GF-D8 (cell line): ENCODE results near the gene SDHA.
"Not testable (repeated sequence)": the region's sequence is repeated elsewhere in the genome, so short reads cannot be mapped to it uniquely, and the experiment has no call there.

Source experiments
- DNase-seq: peaks from one replicate; lab custom pipeline; 2025; lab: John Stamatoyannopoulos, UW

Gene SDHA

DNA sequence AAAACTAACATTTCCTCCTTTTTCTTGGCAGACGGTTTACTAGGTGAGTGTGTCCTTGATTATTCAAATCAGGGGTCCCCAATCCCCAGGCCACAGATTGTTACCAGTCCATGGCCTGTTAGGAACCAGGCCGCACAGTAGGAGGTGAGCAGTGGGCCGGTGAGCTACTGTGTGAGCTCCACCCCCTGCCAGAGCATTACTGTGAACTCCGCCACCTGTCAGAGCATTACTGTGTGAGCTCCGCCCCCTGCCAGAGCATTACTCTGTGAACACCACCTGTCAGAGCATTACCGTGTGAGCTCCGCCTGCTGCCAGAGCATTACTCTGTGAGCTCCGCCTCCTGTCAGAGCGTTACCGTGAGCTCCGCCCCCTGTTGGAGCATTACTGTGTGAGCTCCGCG lies 39.0 kb downstream of the SDHA start:
- no peak for DNase-seq

DNA sequence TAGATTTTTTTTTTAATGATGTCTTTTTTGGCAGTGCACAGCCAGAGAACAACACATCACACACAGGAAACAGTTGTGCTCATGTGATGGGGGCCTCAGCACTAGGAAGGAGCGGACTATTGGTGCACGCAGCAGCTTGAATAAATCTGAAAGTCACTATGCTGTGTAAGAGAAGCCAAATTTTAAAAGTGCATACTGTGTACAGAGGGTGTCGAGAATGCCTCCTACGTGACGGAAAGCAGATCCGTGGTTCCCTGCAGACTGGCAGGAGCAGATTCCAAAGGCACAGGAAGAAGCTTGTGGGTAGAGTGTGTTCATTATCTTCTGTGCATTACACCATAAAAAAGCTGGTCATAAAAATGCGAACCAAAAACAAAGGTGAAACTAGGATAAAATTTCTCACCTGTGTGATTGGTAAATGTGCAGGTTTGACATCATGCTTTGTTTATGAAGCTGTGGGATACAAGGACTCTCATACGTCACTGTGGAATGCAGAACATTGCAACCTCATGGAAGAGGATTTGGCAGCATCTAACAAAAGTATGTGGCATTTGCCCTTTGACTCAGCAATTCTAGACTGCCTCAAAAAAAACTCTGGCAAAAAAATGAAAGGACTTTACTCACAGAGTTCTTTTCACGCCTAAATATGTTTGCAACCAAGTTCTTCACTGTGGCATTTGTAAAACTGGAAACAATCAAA lies 45.3 kb downstream of the SDHA start:
- not testable (repeated sequence) for DNase-seq

DNA sequence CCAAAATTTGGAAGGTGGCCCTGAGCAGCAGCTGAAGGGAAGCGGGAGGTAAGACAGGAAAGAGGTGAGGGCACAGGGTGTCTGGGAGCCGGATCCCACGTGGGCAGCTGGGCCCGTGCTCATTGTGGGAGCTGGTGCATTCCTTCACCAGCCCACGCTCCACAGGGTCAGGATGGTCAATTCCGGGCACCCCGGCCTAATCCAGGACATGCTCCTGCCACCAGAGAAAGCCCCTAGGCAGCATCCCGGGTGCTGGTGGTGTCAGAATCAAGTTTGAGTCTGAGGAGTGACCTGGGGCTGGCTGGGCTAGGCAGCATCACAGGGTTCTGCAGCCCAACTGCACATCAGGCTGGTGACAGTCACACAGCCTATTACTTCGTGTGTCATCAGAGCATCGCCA lies 46.2 kb downstream of the SDHA start:
- DNase-seq, result no peak

- not testable (repeated sequence) for DNase-seq
Measured at GRCh38 chr5:266311-267026, 48.3 kb downstream of the SDHA start.

GRCh38 chr5:267716-268115 lies 49.6 kb downstream of the SDHA start:
- no peak for DNase-seq

DNA sequence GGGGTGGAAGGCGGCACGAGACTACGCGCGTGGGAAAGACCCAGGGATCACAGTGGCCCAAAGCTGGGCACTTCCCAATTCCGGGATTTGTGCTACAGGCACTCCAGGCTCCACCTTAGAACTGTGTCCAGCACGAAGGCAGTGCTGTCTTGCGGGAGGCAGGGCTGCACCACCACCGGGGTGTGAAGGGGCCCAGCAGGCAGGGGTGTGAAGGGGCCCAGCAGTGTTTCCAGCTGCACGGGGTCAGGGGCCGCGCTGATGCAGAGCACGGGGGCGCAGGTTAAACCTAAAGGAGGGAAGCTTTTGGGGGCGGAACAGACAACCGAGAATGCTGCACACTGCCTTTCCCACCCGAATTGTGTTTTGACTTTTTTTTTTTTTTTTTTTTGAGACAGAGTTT lies 52.2 kb downstream of the SDHA start:
- no peak for DNase-seq

DNA sequence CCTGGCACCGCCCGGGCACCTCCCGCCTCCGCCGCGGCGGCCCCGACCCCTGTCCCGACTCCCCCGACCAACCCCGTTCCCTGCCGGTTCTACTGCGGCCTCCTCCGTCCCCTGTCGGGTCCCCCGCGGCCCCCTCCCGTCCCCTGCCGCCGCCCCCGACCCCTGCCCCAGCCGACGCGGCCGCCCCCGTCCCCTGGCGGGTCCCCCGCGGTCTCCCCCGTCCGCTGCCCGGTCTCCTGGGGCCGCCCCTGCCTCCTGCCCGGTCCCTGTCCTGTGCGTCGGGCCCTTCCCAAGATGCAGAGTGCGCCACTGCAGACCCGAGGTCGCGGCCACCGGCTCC lies 53.7 kb downstream of the SDHA start:
- not testable (repeated sequence) for DNase-seq

- DNase-seq, result not testable (repeated sequence)
Measured at GRCh38 chr5:273091-273490, 55.0 kb downstream of the SDHA start.

DNA sequence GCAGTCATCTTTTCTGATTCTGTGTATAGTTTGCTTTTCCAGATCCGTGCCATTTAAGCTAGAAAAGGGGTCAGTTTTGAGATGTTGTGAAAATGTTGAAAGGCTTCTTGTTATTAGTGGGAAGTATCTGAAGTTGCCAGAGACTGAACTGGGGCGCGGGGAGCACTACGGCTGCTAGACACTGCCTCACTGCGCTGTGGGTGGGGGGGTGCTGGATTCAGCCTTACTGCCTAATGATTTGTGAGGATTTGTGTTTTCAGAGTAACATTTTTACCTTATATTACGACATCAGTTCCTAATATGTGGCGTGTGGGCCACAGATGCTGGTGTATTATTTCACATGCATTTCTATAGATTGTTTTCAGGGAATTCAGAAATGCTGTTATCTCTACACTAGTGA lies 55.4 kb downstream of the SDHA start:
- DNase-seq, result not testable (repeated sequence)

DNA sequence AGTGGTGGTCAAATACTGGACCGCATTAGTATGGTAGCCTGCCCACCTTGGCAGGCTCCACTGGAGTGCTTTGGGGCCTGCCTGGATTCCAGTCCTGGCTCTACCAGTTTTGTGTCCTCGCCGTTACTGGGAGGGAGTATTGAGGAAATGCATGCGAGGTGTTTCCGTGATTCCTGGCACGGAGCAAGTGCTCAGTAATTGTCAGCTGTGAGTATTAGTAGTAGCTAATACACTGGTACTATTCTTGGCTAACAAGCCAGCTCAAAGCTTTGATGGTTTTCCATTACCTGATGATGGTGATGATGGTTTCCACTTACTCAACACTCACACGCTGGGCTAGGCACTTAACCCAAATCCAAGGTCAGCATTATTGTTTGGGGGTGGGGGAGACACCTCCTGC lies 56.2 kb downstream of the SDHA start:
- DNase-seq, result not testable (repeated sequence)

DNA sequence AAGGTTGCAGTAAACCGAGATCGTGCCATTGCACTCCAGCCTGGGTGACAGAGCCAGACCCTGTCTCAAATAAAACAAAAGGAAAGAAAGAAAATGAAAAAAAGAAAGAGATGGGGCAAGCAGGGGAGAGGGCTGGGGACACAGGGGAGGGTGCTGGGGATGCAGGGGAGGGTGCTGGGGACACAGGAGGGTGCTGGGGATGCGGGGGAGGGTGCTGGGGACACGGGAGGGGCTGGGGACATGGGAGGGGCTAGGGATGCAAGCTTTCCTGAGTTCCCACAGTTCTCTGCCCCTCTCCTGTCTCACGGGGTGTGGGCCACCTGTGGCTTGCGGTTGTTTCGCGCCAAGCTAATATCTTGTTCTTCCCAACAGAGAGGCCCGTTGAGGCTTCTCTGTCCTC lies 60.5 kb downstream of the SDHA start:
- no peak for DNase-seq

GRCh38 chr5:279051-279665 lies 61.0 kb downstream of the SDHA start:
- not testable (repeated sequence) for DNase-seq

DNA sequence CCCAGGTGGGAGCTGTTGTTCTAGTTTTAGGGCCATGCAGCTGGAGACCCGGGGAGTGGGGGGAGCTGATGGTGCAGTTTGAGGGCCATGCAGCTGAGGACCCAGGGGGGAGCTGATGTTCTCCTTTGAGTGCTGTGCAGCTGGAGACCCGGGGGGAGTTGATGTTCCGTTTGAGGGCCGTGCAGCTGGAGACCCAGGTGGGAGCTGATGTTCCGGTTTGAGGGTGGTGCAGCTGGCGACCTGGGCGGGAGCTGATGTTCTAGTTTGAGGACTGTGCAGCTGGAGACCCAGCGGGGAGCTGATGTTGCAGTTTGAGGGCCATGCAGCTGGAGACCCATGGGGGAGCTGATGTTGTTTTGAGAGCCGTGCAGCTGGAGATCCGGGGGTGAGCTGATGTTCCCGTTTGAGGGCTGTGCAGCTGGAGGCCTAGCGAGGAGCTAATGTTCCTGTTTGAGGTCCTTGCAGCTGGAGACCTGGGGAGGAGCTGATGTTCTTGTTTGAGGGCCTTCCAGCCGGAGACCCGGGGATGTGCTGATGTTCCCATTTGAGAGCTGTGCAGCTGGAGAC lies 68.0 kb downstream of the SDHA start:
- DNase-seq, result no peak

DNA sequence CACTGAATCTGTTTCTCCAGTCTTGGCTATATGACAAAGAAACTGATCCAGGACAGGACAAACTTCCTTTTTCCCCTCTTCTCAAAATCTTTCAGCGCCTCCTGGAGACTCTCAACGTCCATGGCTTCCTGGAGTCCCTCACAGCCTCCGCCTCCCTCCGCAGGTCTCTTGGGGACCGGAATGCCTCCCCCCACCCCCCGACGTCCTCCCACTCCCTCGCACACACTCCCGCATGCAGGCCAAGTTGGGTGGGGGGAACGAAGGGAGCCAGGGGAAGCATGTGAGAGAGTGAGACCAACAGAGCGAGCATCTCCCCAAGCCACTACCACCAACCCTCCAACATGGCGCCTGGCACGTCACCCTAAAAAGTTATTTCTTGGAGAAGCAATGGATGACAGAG lies 72.1 kb downstream of the SDHA start:
- not testable (repeated sequence) for DNase-seq

DNA sequence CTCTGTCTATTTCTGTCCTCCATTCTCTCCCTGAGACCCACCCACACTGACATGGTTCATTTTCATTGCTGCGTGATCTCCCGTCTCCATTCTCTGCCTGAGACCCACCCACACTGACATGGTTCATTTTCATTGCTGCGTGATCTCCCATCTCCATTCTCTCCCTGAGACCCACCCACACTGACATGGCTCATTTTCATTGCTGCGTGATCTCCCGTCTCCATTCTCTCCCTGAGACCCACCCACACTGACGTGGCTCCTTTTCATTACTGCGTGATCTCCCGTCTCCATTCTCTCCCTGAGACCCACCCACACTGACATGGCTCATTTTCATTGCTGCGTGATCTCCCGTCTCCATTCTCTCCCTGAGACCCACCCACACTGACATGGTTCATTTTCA lies 73.2 kb downstream of the SDHA start:
- not testable (repeated sequence) for DNase-seq

DNA sequence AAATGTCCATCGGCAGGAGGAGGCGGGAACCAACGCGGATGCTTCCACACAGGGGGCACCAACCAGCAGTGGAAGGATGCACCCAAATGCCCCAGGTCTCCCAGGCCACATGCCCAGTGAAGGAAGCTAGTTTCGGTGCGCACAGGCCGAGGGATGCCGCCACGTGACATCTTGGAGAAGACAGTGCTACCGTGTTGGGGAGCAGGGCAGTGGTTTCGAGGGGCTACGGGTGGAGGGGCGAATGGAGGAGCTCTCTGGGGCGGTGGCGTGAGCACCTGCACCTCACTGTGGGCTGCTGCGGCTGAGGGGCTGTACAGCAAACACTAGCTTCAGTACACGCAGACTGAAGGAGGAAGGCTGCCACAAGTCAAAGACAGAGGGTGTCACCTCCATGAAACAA lies 76.7 kb downstream of the SDHA start:
- not testable (repeated sequence) for DNase-seq

- DNase-seq, result not testable (repeated sequence)
Measured at GRCh38 chr5:296207-296606, 78.1 kb downstream of the SDHA start.

GRCh38 chr5:296954-297353 lies 78.8 kb downstream of the SDHA start:
- peak; percentile 15 for DNase-seq

DNA sequence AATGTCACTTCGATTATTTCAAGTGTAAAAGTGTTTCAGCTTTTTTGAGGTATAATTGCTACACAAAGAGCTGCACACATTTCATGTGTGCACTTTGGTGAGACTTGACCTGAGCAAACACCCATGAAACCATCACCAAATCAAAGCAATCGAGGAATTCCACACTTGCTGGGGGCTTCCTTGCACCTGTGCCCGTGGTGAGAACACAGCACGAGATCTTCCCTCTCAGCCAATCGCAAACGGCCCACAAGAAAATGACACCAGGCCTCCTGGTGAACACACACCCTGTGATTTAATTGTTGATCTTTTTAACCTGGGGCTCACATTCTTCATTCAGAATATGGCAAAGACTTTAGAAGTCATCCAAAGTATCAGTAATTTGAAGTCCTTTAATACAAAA lies 79.3 kb downstream of the SDHA start:
- DNase-seq, result not testable (repeated sequence)

- DNase-seq, result not testable (repeated sequence)
Measured at GRCh38 chr5:297991-298736, 80.0 kb downstream of the SDHA start.

- no peak for DNase-seq
Measured at GRCh38 chr5:298737-299125, 80.6 kb downstream of the SDHA start.

GRCh38 chr5:299921-300320 lies 81.8 kb downstream of the SDHA start:
- not testable (repeated sequence) for DNase-seq
